Sigmoid colon (tissue), 7 donors: ENCODE results near the gene CRTC1. TPM values are rescaled to one million over a fixed set of nuclear protein-coding genes. Genes with fewer than 3 reads are reported as not detected.
A peak's percentile ranks its signal among the peaks of the same experiment; 100 is the strongest.

Experiments used
- DNase-seq: peaks from one replicate; pipeline ENCODE4 v3.0.0-alpha.2; 2019
- H3K27ac ChIP-seq, 4 donors: fragments of 200-600 bp; sonication (generic); one replicate each; pipeline ENCODE4 v1.5.1; 2016 to 2019; ENCODE audit warnings: mild to moderate bottlenecking in 1 of 4
- H3K27me3 ChIP-seq, 3 donors: fragments of 200-600 bp; sonication (generic); one replicate each; pipeline ENCODE4 v1.5.1; 2019; ENCODE audit warnings: mild to moderate bottlenecking in 1 of 3
- H3K36me3 ChIP-seq, 4 donors: fragments of 200-600 bp; sonication (generic); one replicate each; pipeline ENCODE4 v1.5.1; 2016 to 2019
- H3K4me1 ChIP-seq, 4 donors: fragments of 200-600 bp; sonication (generic); one replicate each; pipeline ENCODE4 v1.5.1; 2017 to 2019
- H3K4me3 ChIP-seq, 4 donors: fragments of 200-600 bp; sonication (generic); one replicate each; pipeline ENCODE4 v1.5.1; 2017 to 2019; ENCODE audit warnings: mild to moderate bottlenecking in 2 of 4, moderate library complexity in 1 of 4
- H3K9me3 ChIP-seq, 4 donors: fragments of 200-600 bp in 3 of 4; sonication (generic) in 3 of 4; one replicate each; pipeline versions ENCODE4 v1.5.1 to v1.6.1; 2013 to 2019
- EP300 ChIP-seq, 4 donors: sonication (generic); formaldehyde crosslinking; IDR thresholded peaks; one replicate each; pipeline ENCODE4 v1.6.1; 2017; ENCODE audit warnings: antibody characterized with exemption in 4 of 4
- POLR2A ChIP-seq, 2 donors: fragments of 450-650 bp; IDR thresholded peaks; one replicate each; pipeline ENCODE4 v1.6.1; 2016; ENCODE audit warnings: antibody characterized with exemption in 2 of 2, mild to moderate bottlenecking in 2 of 2, moderate library complexity in 2 of 2
- POLR2AphosphoS5 ChIP-seq, 4 donors: sonication (generic); formaldehyde crosslinking; IDR thresholded peaks; one replicate each; pipeline ENCODE4 v1.6.1; 2017; ENCODE audit warnings: antibody characterized with exemption in 4 of 4
- WGBS, 2 donors: extraction: QIAGEN DNeasy Blood & Tissue Kit; methylation state at CpG; one replicate each; pipeline ENCODE4 v1.1.7; 2013; 5-methylcytosine and 5-hydroxymethylcytosine counted together
- intact Hi-C: fragments of 100-400 bp; cut with DNase I; formaldehyde crosslinking; loops from one replicate; pipeline ENCODE4 v1.15.1; 2023
- polyA plus RNA-seq, 3 donors: library from polyadenylated mRNA; stranded (reverse); fragments of 200-250 nt; gene quantifications; one replicate each; pipeline ENCODE4 v1.2.3, GENCODE V29; 2013
- total RNA-seq, 4 donors: library from RNA; depleted of rRNA; stranded (reverse); fragments of >200 nt; gene quantifications; one replicate each; pipeline ENCODE4 v1.1.0, GENCODE V29; 2016
- TF ChIP-seq, protein P1 (sequence below), 4 experiments: fragments of 450-650 bp in 3 of 4; fragments of 200-600 bp in 1 of 4; IDR thresholded peaks; one replicate each; pipeline ENCODE4 v1.5.1; 2016 to 2019; ENCODE audit warnings: antibody characterized with exemption in 4 of 4, mild to moderate bottlenecking in 3 of 4, moderate library complexity in 2 of 4
- donor health status: healthy with polysubstance abuse.
- donor health status: Bipolar disorder and iron deficiency.
- donor health status: healthy.

CRTC1 gene
- total and polyA plus RNA-seq, 7 donors = 2.5 to 8.9 (median 3.6) TPM

DNA sequence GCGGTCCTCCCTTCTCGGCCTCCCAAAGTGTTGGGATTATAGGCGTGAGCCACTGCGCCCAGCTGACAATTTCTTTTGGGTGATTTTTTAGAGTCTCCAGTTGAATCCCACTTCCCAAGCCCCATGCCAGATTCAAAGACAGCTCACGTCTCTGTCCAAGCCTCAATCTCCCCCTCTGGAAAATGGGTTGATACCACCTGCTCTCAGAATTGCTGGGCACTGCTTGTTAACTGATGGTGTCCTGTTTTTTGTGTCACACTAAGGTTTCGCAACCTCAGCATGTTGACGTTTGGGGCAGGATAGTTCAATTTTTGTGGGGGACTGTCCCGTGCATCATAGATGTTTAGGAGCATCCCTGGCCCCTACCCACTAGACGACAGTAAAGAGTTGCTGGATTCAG, 134.1 kb downstream of the CRTC1 start:
- Histone ChIP-seq H3K36me3 (no peaks in the 10 kb centered on the region), H3K4me1 (no peaks in the 10 kb centered on the region), H3K27ac (no peak overlapping the region), H3K4me3 (no peak overlapping the region), H3K9me3 (no peaks in the 10 kb centered on the region), H3K27me3 (no peaks in the 10 kb centered on the region)
- WGBS, 2 donors = 79 to 86% methylated on average over 9 of the region's 9 CpGs
- DNase-seq = no peak
- intact Hi-C loops = no loop called here
- TF ChIP-seq POLR2AphosphoS5 (IDR thresholded peaks at IDR 0.05) = no peak
- TF ChIP-seq, protein P1, sequence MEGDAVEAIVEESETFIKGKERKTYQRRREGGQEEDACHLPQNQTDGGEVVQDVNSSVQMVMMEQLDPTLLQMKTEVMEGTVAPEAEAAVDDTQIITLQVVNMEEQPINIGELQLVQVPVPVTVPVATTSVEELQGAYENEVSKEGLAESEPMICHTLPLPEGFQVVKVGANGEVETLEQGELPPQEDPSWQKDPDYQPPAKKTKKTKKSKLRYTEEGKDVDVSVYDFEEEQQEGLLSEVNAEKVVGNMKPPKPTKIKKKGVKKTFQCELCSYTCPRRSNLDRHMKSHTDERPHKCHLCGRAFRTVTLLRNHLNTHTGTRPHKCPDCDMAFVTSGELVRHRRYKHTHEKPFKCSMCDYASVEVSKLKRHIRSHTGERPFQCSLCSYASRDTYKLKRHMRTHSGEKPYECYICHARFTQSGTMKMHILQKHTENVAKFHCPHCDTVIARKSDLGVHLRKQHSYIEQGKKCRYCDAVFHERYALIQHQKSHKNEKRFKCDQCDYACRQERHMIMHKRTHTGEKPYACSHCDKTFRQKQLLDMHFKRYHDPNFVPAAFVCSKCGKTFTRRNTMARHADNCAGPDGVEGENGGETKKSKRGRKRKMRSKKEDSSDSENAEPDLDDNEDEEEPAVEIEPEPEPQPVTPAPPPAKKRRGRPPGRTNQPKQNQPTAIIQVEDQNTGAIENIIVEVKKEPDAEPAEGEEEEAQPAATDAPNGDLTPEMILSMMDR (IDR thresholded peaks at IDR 0.05) = no peak
- TF ChIP-seq POLR2A (IDR thresholded peaks at IDR 0.05) = no peak
- TF ChIP-seq EP300 (IDR thresholded peaks at IDR 0.05) = no peak

DNA sequence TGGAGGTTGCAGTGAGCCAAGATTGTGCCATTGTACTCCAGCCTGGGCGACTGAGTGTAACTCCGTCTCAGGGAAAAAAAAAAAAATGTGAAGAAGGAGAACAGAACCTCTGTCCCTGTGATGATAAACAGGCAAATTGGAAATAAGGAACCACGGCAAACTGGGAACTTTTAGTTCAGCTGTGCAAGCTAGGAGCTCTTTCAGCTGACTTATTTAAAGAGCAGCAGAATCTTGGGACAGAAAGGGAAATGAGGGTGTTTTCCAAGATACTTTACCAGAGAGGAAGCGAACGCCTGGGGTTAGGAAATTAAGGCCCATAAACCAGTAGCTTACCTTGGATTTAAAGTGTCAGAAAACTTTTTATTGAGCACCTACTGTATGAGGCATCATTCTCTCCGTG, 145.3 kb downstream of the CRTC1 start:
- Histone ChIP-seq H3K9me3 (peaks cover 6 to 7% (median 6%) of the 10 kb centered on the region in 4 donors), H3K4me3 (no peak overlapping the region), H3K27ac (no peak overlapping the region), H3K4me1 (peaks cover 0 to 19% (median 11%) of the 10 kb centered on the region in 4 donors), H3K27me3 (no peaks in the 10 kb centered on the region), H3K36me3 (no peaks in the 10 kb centered on the region)
- no peak for DNase-seq
- TF ChIP-seq POLR2A (IDR thresholded peaks at IDR 0.05) (no peak), EP300 (IDR thresholded peaks at IDR 0.05) (no peak), POLR2AphosphoS5 (IDR thresholded peaks at IDR 0.05) (no peak)
- TF ChIP-seq, protein P1 (IDR thresholded peaks at IDR 0.05) = no peak
- intact Hi-C loops = no loop called here
- WGBS, 2 donors = 56 to 61% methylated on average over 6 of the region's 6 CpGs

DNA sequence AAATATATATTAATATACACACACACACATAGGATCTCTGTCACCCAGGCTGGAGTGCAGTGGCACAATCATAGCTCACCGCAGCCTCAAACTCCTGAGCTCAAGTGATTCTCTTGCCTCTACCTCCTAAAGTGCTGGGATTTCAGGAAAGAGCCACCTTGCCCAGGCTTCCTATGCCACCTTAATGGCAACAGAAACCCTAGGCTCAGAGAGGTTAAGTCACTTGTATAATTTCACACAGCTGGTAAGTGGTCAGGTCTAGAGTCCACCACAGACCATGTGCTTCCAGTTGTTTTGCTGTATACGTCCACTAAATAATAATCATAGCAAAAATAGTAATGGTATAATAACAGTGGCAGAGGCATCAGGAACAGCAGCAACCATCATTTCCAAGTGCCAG, 147.0 kb downstream of the CRTC1 start:
- no peak for TF ChIP-seq EP300 (IDR thresholded peaks at IDR 0.05)
- 88 to 92% methylated on average over 2 of the region's 2 CpGs for WGBS, 2 donors
- Histone ChIP-seq H3K36me3 (no peaks in the 10 kb centered on the region), H3K9me3 (peaks cover 6 to 7% (median 6%) of the 10 kb centered on the region in 4 donors), H3K27me3 (no peaks in the 10 kb centered on the region), H3K4me1 (peaks cover 0 to 36% (median 28%) of the 10 kb centered on the region in 4 donors), H3K4me3 (no peak overlapping the region), H3K27ac (no peak overlapping the region)
- intact Hi-C loops = loop anchor here (5.0 kb wide), 1 partner anchor 243 kb away; the partner anchor contains the start of gene REX1BD
- DNase-seq = no peak

DNA sequence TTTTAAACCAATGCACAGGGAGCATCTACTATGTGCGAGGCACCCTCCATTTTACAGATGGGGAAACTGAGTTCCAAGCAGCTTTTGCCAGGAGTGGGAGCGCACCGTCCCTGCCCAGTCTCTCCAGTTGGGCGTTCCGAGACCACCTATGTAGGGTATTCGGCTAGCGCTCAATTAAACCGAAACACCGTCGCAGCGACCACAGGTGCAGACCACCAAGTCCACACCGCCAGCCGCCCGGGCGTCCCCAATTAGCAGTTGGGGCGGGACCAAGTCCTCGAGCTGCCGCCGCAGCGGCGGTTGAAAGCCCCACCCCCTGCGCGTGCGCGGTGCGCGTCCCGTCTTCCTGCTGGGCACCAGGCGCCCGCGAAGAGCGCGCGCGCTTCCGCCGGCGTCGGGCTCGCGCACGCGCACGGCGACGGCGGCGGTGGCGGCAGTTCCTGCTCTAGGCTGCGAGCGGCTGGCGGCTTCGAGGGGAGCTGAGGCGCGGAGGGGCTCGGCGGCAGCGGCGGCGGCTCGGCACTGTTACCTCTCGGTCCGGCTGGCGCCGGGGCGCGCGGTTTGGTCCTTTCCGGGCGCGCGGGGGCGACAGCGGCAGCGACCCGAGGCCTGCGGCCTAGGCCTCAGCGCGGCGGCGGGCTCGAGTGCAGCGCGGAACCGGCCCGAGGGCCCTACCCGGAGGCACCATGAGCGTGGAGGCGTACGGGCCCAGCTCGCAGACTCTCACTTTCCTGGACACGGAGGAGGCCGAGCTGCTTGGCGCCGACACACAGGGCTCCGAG, 148.2 kb downstream of the CRTC1 start, which contains the start of gene UPF1:
TSS of gene UPF1 (plus strand) at position 436 of the 782 bp plus-strand sequence. CDS start at position 687, 251 bp downstream.
- DNase-seq = peak; percentile 95
- peaks cover 0 to 45% (median 35%) of the 10 kb centered on the region in 4 donors for H3K4me1 ChIP-seq
- WGBS, 2 donors = 0% methylated on average over 96 of the region's 96 CpGs

More for the DNA sequence above, 148.2 kb downstream of the CRTC1 start, which contains the start of gene UPF1:
- Histone ChIP-seq H3K4me3 (peak within 1 kb of the TSS; percentile 68 to 97 (median 86)), H3K36me3 (no peaks in the 10 kb centered on the region), H3K9me3 (peaks cover 4 to 6% (median 6%) of the 10 kb centered on the region in 4 donors), H3K27me3 (no peaks in the 10 kb centered on the region), H3K27ac (peak within 1 kb of the TSS; percentile 86 to 91 (median 88))
- intact Hi-C loops = loop anchor here (5.0 kb wide), 1 partner anchor 244 kb away; the partner anchor contains the start of gene REX1BD
- TF ChIP-seq POLR2AphosphoS5 (IDR thresholded peaks at IDR 0.05) (peak; percentile 21 to 88 (median 62)), EP300 (IDR thresholded peaks at IDR 0.05) (no peak), POLR2A (IDR thresholded peaks at IDR 0.05) (no peak)

Other genes with a start within 250 kb of the CRTC1 start
- gene ISYNA1, start 245.5 kb upstream of the CRTC1 start, total RNA-seq = 10 to 100 TPM in 3 of 4 donors, 1 to 10 TPM in 1; 9.1 to 12.8 (median 11.5) TPM
- gene ISYNA1, start 245.5 kb upstream of the CRTC1 start, polyA plus RNA-seq = 10 to 100 TPM in 1 of 3 donors, 1 to 10 TPM in 2; 3.7 to 18.7 (median 4.2) TPM
- gene ELL, start 161.6 kb upstream of the CRTC1 start, total RNA-seq = 10 to 100 TPM in 3 of 4 donors, 1 to 10 TPM in 1; 7.1 to 20.2 (median 11.9) TPM
- gene ELL, start 161.6 kb upstream of the CRTC1 start, polyA plus RNA-seq = 10 to 100 TPM in 1 of 3 donors, 1 to 10 TPM in 2; 6.2 to 14.6 (median 8.4) TPM
- 100 to 1,000 TPM; 366 to 456 (median 403) TPM for gene FKBP8, start 140.1 kb upstream of the CRTC1 start, total RNA-seq
- gene FKBP8, start 140.1 kb upstream of the CRTC1 start, polyA plus RNA-seq = 100 to 1,000 TPM; 200 to 234 (median 232) TPM
- 100 to 1,000 TPM; 107 to 122 (median 120) TPM for gene KXD1, start 125.8 kb upstream of the CRTC1 start, total RNA-seq
- 100 to 1,000 TPM in 1 of 3 donors, 10 to 100 TPM in 2; 84.9 to 118 (median 93.2) TPM for gene KXD1, start 125.8 kb upstream of the CRTC1 start, polyA plus RNA-seq
- 1,000 to 10,000 TPM in 1 of 4 donors, 100 to 1,000 TPM in 3; 450 to 1,088 (median 720) TPM for gene UBA52, start 111.8 kb upstream of the CRTC1 start, total RNA-seq
- gene UBA52, start 111.8 kb upstream of the CRTC1 start, polyA plus RNA-seq = 1,000 to 10,000 TPM; 1,029 to 1,720 (median 1,156) TPM
- 100 to 1,000 TPM in 1 of 4 donors, 10 to 100 TPM in 3; 70.3 to 101 (median 85.6) TPM for gene REX1BD, start 94.9 kb upstream of the CRTC1 start, total RNA-seq
- gene REX1BD, start 94.9 kb upstream of the CRTC1 start, polyA plus RNA-seq = 10 to 100 TPM; 40.5 to 79.1 (median 63.1) TPM
- 10 to 100 TPM in 2 of 4 donors, 1 to 10 TPM in 1, under 1 TPM in 1; 0.82 to 28.8 (median 17.0) TPM for gene CRLF1, start 76.9 kb upstream of the CRTC1 start, total RNA-seq
- gene CRLF1, start 76.9 kb upstream of the CRTC1 start, polyA plus RNA-seq = 1 to 10 TPM in 1 of 3 donors, under 1 TPM in 1, not detected in 1; 0.60 to 6.8 TPM
- 1 to 10 TPM in 3 of 4 donors, under 1 TPM in 1; 0.82 to 6.4 (median 4.1) TPM for gene TMEM59L, start 70.8 kb upstream of the CRTC1 start, total RNA-seq
- gene TMEM59L, start 70.8 kb upstream of the CRTC1 start, polyA plus RNA-seq = 1 to 10 TPM in 1 of 3 donors, not detected in 2; 5.0 TPM
- 1 to 10 TPM; 3.8 to 8.3 (median 5.9) TPM for gene KLHL26, start 46.7 kb upstream of the CRTC1 start, total RNA-seq
- gene KLHL26, start 46.7 kb upstream of the CRTC1 start, polyA plus RNA-seq = 1 to 10 TPM; 1.6 to 4.8 (median 1.8) TPM
- gene COMP, start 107.6 kb downstream of the CRTC1 start, total RNA-seq = 1 to 10 TPM in 2 of 4 donors, under 1 TPM in 2; 0.54 to 6.9 (median 1.0) TPM
- under 1 TPM in 1 of 3 donors, not detected in 2; 0.22 TPM for gene COMP, start 107.6 kb downstream of the CRTC1 start, polyA plus RNA-seq
- gene UPF1, start 148.3 kb downstream of the CRTC1 start, total RNA-seq = 10 to 100 TPM; 48.4 to 55.3 (median 49.0) TPM
- 10 to 100 TPM; 27.6 to 62.1 (median 31.4) TPM for gene UPF1, start 148.3 kb downstream of the CRTC1 start, polyA plus RNA-seq
- gene CERS1, start 212.5 kb downstream of the CRTC1 start, total RNA-seq = 1 to 10 TPM in 2 of 4 donors, under 1 TPM in 2; 0.36 to 3.6 (median 1.1) TPM
- under 1 TPM in 1 of 3 donors, not detected in 2; 0.70 TPM for gene CERS1, start 212.5 kb downstream of the CRTC1 start, polyA plus RNA-seq
- 100 to 1,000 TPM; 130 to 198 (median 157) TPM for gene COPE, start 235.7 kb downstream of the CRTC1 start, total RNA-seq
- gene COPE, start 235.7 kb downstream of the CRTC1 start, polyA plus RNA-seq = 100 to 1,000 TPM; 269 to 346 (median 280) TPM
- 10 to 100 TPM; 32.7 to 39.6 (median 38.4) TPM for gene DDX49, start 236.0 kb downstream of the CRTC1 start, total RNA-seq
- gene DDX49, start 236.0 kb downstream of the CRTC1 start, polyA plus RNA-seq = 10 to 100 TPM; 35.4 to 51.1 (median 46.1) TPM